GM12878 (cell line): Measurements from ENCODE around the gene RALGDS. TPM values are rescaled to one million over a fixed set of nuclear protein-coding genes. Genes with fewer than 3 reads are reported as not detected.
A peak's percentile ranks its signal among the peaks of the same experiment; 100 is the strongest.

Experiments used
- ATAC-seq: fragments of 200-7000 bp; cut with Tn5 transposase; 3 replicates; pipeline ENCODE4 v1.9.1; 2020; ENCODE audit warnings: mild to moderate bottlenecking, moderate library complexity
- BruUV-seq: library from RNA; stranded (reverse); fragments of 400-500 nt; replicated peaks from 2 replicates; lab custom pipeline; 2021; lab: Mats Ljungman, UMichigan
- CTCF ChIA-PET: fragments of 300-600 bp; sonication (Branson Sonifier 250); formaldehyde crosslinking; extraction: SDS; loops from one replicate; lab custom pipeline; 2021; ENCODE audit warnings: inconsistent platforms; lab: Yijun Ruan, JAX
- POLR2A ChIA-PET: fragments of 350-600 bp; formaldehyde crosslinking; extraction: SDS; loops from one replicate; lab custom pipeline; 2021; ENCODE audit warnings: inconsistent platforms; lab: Charles Lee
- RAD21 ChIA-PET: fragments of 300-600 bp; sonication (Branson Sonifier 250); formaldehyde crosslinking; loops from one replicate; lab custom pipeline; 2023; ENCODE audit warnings: antibody characterized with exemption; ENCODE audit not compliant: unreplicated experiment; lab: Charles Lee
- SMC1A ChIA-PET: fragments of 300-600 bp; sonication (Branson Sonifier 250); formaldehyde crosslinking; loops from one replicate; lab custom pipeline; 2023; ENCODE audit not compliant: unreplicated experiment, uncharacterized antibody; lab: Charles Lee
- DNase-seq: peaks from one replicate; pipeline ENCODE4 v3.0.0-alpha.2; 2011; ENCODE audit warnings: low read depth, low spot score
- FAIRE-seq: peaks from 3 replicates; lab custom pipeline; 2011; peaks lifted over from hg19 to GRCh38; lab: Jason Lieb, UNC
- H2AFZ ChIP-seq: 2 replicates; pipeline ENCODE4 v1.6.0; 2011; ENCODE audit warnings: low read depth, low read length, control low read depth; ENCODE audit not compliant: control insufficient read depth
- H3K27ac ChIP-seq: 2 replicates; pipeline ENCODE4 v1.5.1; 2011; ENCODE audit warnings: control low read depth; ENCODE audit not compliant: control insufficient read depth, insufficient read depth
- H3K27me3 ChIP-seq, 2 experiments: replicated peaks in 1 of 2; 2 replicates each; pipeline versions ENCODE4 v1.6.0 to v1.6.1; 2011; ENCODE audit warnings: low read length in 1 of 2; ENCODE audit not compliant: control insufficient read depth in 2 of 2, insufficient read depth in 2 of 2
- H3K36me3 ChIP-seq, 2 experiments: 2 replicates each; pipeline ENCODE4 v1.5.1; 2011; ENCODE audit warnings: low read length in 1 of 2; ENCODE audit not compliant: control insufficient read depth in 2 of 2, insufficient read depth in 2 of 2
- H3K4me1 ChIP-seq: 2 replicates; pipeline ENCODE4 v1.6.1; 2011; ENCODE audit warnings: mild to moderate bottlenecking, low read length, moderate library complexity, mixed read lengths; ENCODE audit not compliant: control insufficient read depth, insufficient read depth
- H3K4me2 ChIP-seq: 2 replicates; pipeline ENCODE4 v1.6.0; 2011; ENCODE audit warnings: control low read depth; ENCODE audit not compliant: control insufficient read depth, insufficient read depth
- H3K4me3 ChIP-seq: fragments of 200-600 bp; sonication (generic); 2 replicates; pipeline ENCODE4 v1.5.1; 2016
- H3K79me2 ChIP-seq: 2 replicates; pipeline ENCODE4 v1.6.0; 2011; ENCODE audit warnings: low read length; ENCODE audit not compliant: control insufficient read depth, insufficient read depth
- H3K9ac ChIP-seq: 2 replicates; pipeline ENCODE4 v1.8.0; 2011; ENCODE audit warnings: low read length, control low read depth, mixed read lengths; ENCODE audit not compliant: control insufficient read depth, insufficient read depth
- H3K9me3 ChIP-seq: replicated peaks from 3 replicates; pipeline ENCODE4 v1.5.1; 2011; ENCODE audit warnings: mild to moderate bottlenecking, low read length; ENCODE audit not compliant: control insufficient read depth, insufficient read depth
- H4K20me1 ChIP-seq: 2 replicates; pipeline ENCODE4 v1.6.0; 2011; ENCODE audit not compliant: control insufficient read depth, insufficient read depth
- BCL11A ChIP-seq: IDR thresholded peaks from 2 replicates; pipeline ENCODE4 v1.6.1; 2011; ENCODE audit warnings: low read depth, low read length
- BMI1 ChIP-seq: fragments of 450-650 bp; IDR thresholded peaks from 2 replicates; pipeline ENCODE4 v1.6.1; 2016; ENCODE audit warnings: mild to moderate bottlenecking, moderate library complexity, borderline replicate concordance
- CBX3 ChIP-seq: fragments of 200-600 bp; sonication (generic); IDR thresholded peaks from 2 replicates; pipeline ENCODE4 v1.6.1; 2016; ENCODE audit warnings: low read depth, borderline replicate concordance
- CHD1 ChIP-seq: IDR thresholded peaks from 2 replicates; pipeline ENCODE4 v1.6.1; 2012; ENCODE audit warnings: low read depth, low read length, improper control_type of control experiment
- EP300 ChIP-seq, 2 experiments: fragments of 150-350 bp in 1 of 2; IDR thresholded peaks; 2 replicates each; pipeline ENCODE4 v1.6.1; 2011 to 2012; ENCODE audit warnings: low read depth in 2 of 2, low read length in 2 of 2, borderline replicate concordance in 1 of 2, improper control_type of control experiment in 1 of 2, inconsistent platforms in 1 of 2; ENCODE audit not compliant: control insufficient read depth in 1 of 2
- MTA2 ChIP-seq: fragments of 450-650 bp; IDR thresholded peaks from 2 replicates; pipeline ENCODE4 v1.6.1; 2016; ENCODE audit warnings: low read depth, mild to moderate bottlenecking, moderate library complexity
- STAT1 ChIP-seq: fragments of 450-650 bp; conservative IDR thresholded peaks from 2 replicates; pipeline ENCODE4 v1.6.1; 2014; ENCODE audit warnings: antibody characterized with exemption, mild to moderate bottlenecking
- ZNF217 ChIP-seq: fragments of 450-650 bp; IDR thresholded peaks from 2 replicates; pipeline ENCODE4 v1.6.1; 2017; ENCODE audit warnings: antibody characterized with exemption, mild to moderate bottlenecking
- WGBS: methylation state at CpG from one replicate; pipeline ENCODE4 v1.1.6; 2016; ENCODE audit warnings: low lambda C conversion rate; ENCODE audit not compliant: insufficient replicate concordance, insufficient coverage; ENCODE audit errors: missing lambda C conversion rate; 5-methylcytosine and 5-hydroxymethylcytosine counted together
- in situ Hi-C: fragments of 300-500 bp; cut with MboI; formaldehyde crosslinking; loops from 9 replicates; pipeline ENCODE4 v1.14.3; 2018; ENCODE audit warnings: mixed read lengths
- intact Hi-C: fragments of 100-400 bp; cut with micrococcal nuclease; formaldehyde crosslinking; loops from one replicate; pipeline ENCODE4 v1.14.2; 2022; ENCODE audit not compliant: unreplicated experiment
- polyA plus RNA-seq, 11 experiments: library from polyadenylated mRNA; depleted of rRNA in 4 of 11; unstranded in 6 of 11; stranded (reverse) in 5 of 11; fragments of >200 nt; fragmentation: Nextera tagmentation in 4 of 11; fragmentation: Illumina TruSeq in 1 of 11; extraction: Ambion mirVana in 4 of 11; extraction: Trizol in 1 of 11; gene quantifications; 1 replicate in 1 of 11; 2 replicates in 10 of 11; pipeline versions ENCODE4 v1.2.1 to v1.2.3, GENCODE V29; 2011 to 2016; ENCODE audit warnings: inconsistent platforms in 2 of 11, missing spikeins in 2 of 11, low read depth in 1 of 11
- total RNA-seq, 4 experiments: library from RNA; depleted of rRNA in 3 of 4; stranded (reverse); fragments of >200 nt in 3 of 4; fragmentation: Illumina TruSeq in 1 of 4; extraction: Trizol in 1 of 4; gene quantifications; 2 replicates each; pipeline versions ENCODE4 v1.2.1 to v1.2.3, GENCODE V29; 2013 to 2021
- TF ChIP-seq, protein P1 (sequence below): fragments of 450-650 bp; IDR thresholded peaks from 2 replicates; pipeline ENCODE4 v1.6.1; 2017; ENCODE audit warnings: mild to moderate bottlenecking, moderate library complexity
- TF ChIP-seq, protein P2 (sequence below): fragments of 450-650 bp; IDR thresholded peaks from 2 replicates; pipeline ENCODE4 v1.6.1; 2017; ENCODE audit warnings: low read depth, mild to moderate bottlenecking, moderate library complexity
- TF ChIP-seq, protein P3 (sequence below): fragments of 450-650 bp; IDR thresholded peaks from 2 replicates; pipeline ENCODE4 v1.6.1; 2017; ENCODE audit warnings: mild to moderate bottlenecking, moderate library complexity

Gene RALGDS
- total and polyA plus RNA-seq, 10 of the 15 experiments (the other 5 are each of a cell fraction or from before 2014, with no cell fraction given) = 1.3 to 48.6 (median 21.2) TPM

DNA sequence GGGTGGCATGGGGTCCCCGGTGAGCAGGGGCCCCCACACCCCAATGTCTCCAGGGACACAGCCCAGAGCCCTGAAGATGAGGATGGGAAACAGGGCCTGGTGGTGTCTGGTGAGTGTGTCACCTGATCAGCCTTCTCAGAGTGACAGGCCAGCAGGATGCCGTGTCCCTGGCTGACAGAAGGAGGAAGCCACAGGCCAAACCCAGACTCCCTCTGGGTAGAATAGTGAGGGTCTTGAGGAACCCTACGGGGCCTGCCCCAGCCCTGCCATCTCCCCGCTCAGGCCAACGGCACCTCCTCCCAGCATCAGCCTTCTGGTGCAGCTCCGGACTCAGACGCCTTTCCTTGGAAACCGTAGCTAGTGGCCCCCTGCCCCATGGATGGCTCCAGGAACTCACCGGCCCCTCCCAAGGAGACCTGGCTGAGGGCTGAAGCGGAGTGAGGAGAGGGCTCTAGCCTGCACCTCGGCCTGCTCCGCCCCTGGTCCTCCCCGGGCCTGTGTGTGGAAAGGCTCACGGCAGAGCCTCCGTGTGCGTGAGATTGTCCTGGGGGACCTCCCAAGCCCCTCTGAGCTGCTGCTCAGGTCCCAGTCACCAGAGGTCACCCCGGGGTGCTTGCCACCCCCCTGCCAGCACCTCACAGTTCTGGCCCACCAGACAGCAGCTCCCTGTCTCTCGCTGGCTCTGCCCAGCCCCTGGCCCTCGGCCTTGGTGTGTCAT, 6.0 kb downstream of the RALGDS start:
- 33% methylated on average over 17 of the region's 19 CpGs for WGBS
- no peak for FAIRE-seq
- BruUV-seq = no TSS peak
- SMC1A ChIA-PET = interaction anchor here (0.8 to 3.9 kb wide), 11 partner anchors 11 to 93 kb away, joined by 3 to 44 read pairs (median 4); no protein-coding TSS in a partner anchor
- Histone ChIP-seq H3K27ac (peak overlapping the region; percentile 88), H3K36me3 (peaks cover 3 to 6% of the 10 kb centered on the region in 2 experiments; a peak in 3 of 4 replicates), H3K79me2 (peaks cover 68% of the 10 kb centered on the region), H3K27me3 (no peaks in the 10 kb centered on the region), H3K4me1 (peaks cover 67% of the 10 kb centered on the region), H3K9me3 (no peaks in the 10 kb centered on the region), H4K20me1 (no peaks in the 10 kb centered on the region; the same call in 1 of the 2 replicates), H3K9ac (peak overlapping the region; percentile 73), H2AFZ (no peak overlapping the region), H3K4me3 (peak overlapping the region; percentile 63; the same call in 1 of the 2 replicates), H3K4me2 (peak overlapping the region; percentile 87)
- intact Hi-C loops = loop anchor here (2.0 kb wide), 1 partner anchor 30 kb away; no protein-coding TSS in a partner anchor
- DNase-seq = no peak
- CTCF ChIA-PET = interaction anchor here (0.7 to 22.5 kb wide), 14 partner anchors 8 to 93 kb away, joined by 3 to 401 read pairs (median 4); no protein-coding TSS in a partner anchor
- RAD21 ChIA-PET = interaction anchor here (0.7 to 14.4 kb wide), 7 partner anchors 11 to 84 kb away, joined by 3 to 219 read pairs (median 5); partner anchors contain the start of gene GTF3C5
- in situ Hi-C loops = no loop called here
- ATAC-seq = peak; percentile 49
- POLR2A ChIA-PET = interaction anchor here (0.6 to 7.3 kb wide), 11 partner anchors 9 to 910 kb away, joined by 3 to 66 read pairs (median 17); partner anchors contain the start of genes BRD3OS, GTF3C5 and SLC2A6
- no peak for TF ChIP-seq BCL11A
- 0 out of 4 replicates have a peak, but pooled peaks of 1 of the 2 experiments have one; percentile 2 for TF ChIP-seq EP300 (IDR thresholded peaks at IDR 0.05; ENCODE audit: borderline replicate concordance in 1 of 2, control insufficient read depth in 1 of 2, low read depth in 2 of 2, low read length in 2 of 2)
- no peak for TF ChIP-seq MTA2
- TF ChIP-seq, protein P1, sequence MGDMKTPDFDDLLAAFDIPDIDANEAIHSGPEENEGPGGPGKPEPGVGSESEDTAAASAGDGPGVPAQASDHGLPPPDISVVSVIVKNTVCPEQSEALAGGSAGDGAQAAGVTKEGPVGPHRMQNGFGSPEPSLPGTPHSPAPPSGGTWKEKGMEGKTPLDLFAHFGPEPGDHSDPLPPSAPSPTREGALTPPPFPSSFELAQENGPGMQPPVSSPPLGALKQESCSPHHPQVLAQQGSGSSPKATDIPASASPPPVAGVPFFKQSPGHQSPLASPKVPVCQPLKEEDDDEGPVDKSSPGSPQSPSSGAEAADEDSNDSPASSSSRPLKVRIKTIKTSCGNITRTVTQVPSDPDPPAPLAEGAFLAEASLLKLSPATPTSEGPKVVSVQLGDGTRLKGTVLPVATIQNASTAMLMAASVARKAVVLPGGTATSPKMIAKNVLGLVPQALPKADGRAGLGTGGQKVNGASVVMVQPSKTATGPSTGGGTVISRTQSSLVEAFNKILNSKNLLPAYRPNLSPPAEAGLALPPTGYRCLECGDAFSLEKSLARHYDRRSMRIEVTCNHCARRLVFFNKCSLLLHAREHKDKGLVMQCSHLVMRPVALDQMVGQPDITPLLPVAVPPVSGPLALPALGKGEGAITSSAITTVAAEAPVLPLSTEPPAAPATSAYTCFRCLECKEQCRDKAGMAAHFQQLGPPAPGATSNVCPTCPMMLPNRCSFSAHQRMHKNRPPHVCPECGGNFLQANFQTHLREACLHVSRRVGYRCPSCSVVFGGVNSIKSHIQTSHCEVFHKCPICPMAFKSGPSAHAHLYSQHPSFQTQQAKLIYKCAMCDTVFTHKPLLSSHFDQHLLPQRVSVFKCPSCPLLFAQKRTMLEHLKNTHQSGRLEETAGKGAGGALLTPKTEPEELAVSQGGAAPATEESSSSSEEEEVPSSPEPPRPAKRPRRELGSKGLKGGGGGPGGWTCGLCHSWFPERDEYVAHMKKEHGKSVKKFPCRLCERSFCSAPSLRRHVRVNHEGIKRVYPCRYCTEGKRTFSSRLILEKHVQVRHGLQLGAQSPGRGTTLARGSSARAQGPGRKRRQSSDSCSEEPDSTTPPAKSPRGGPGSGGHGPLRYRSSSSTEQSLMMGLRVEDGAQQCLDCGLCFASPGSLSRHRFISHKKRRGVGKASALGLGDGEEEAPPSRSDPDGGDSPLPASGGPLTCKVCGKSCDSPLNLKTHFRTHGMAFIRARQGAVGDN = peak; percentile 5; the same call in 1 of the 2 replicates
- TF ChIP-seq CBX3 = no peak
- TF ChIP-seq STAT1 = no peak
- TF ChIP-seq, protein P2, sequence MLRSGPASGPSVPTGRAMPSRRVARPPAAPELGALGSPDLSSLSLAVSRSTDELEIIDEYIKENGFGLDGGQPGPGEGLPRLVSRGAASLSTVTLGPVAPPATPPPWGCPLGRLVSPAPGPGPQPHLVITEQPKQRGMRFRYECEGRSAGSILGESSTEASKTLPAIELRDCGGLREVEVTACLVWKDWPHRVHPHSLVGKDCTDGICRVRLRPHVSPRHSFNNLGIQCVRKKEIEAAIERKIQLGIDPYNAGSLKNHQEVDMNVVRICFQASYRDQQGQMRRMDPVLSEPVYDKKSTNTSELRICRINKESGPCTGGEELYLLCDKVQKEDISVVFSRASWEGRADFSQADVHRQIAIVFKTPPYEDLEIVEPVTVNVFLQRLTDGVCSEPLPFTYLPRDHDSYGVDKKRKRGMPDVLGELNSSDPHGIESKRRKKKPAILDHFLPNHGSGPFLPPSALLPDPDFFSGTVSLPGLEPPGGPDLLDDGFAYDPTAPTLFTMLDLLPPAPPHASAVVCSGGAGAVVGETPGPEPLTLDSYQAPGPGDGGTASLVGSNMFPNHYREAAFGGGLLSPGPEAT = no peak
- TF ChIP-seq BMI1 = no peak
- TF ChIP-seq CHD1 = no peak
- no peak for TF ChIP-seq ZNF217
- TF ChIP-seq, protein P3, sequence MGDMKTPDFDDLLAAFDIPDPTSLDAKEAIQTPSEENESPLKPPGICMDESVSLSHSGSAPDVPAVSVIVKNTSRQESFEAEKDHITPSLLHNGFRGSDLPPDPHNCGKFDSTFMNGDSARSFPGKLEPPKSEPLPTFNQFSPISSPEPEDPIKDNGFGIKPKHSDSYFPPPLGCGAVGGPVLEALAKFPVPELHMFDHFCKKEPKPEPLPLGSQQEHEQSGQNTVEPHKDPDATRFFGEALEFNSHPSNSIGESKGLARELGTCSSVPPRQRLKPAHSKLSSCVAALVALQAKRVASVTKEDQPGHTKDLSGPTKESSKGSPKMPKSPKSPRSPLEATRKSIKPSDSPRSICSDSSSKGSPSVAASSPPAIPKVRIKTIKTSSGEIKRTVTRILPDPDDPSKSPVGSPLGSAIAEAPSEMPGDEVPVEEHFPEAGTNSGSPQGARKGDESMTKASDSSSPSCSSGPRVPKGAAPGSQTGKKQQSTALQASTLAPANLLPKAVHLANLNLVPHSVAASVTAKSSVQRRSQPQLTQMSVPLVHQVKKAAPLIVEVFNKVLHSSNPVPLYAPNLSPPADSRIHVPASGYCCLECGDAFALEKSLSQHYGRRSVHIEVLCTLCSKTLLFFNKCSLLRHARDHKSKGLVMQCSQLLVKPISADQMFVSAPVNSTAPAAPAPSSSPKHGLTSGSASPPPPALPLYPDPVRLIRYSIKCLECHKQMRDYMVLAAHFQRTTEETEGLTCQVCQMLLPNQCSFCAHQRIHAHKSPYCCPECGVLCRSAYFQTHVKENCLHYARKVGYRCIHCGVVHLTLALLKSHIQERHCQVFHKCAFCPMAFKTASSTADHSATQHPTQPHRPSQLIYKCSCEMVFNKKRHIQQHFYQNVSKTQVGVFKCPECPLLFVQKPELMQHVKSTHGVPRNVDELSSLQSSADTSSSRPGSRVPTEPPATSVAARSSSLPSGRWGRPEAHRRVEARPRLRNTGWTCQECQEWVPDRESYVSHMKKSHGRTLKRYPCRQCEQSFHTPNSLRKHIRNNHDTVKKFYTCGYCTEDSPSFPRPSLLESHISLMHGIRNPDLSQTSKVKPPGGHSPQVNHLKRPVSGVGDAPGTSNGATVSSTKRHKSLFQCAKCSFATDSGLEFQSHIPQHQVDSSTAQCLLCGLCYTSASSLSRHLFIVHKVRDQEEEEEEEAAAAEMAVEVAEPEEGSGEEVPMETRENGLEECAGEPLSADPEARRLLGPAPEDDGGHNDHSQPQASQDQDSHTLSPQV = no peak
